ENCODE data around the gene ATXN1. TPM values are rescaled to one million over a fixed set of nuclear protein-coding genes. Genes with fewer than 3 reads are reported as not detected.

The ATXN1 gene
- polyA plus RNA-seq, 1 donor from 2014 or later: 28.2 TPM

GRCh38 chr6:16496210-16496609, 265.1 kb downstream of the ATXN1 start:
- Histone ChIP-seq H4K20me1 (ENCODE audit: insufficient read depth) (no peaks in the 10 kb centered on the region), H3K36me3 (ENCODE audit: insufficient read depth, low read length) (no peaks in the 10 kb centered on the region), H3K27ac (ENCODE audit: low read length) (peak overlapping the region; percentile 79), H2AFZ (ENCODE audit: low read depth, low read length) (no peak overlapping the region), H3K9ac (ENCODE audit: low read length) (peak overlapping the region; percentile 35), H3F3A (ENCODE audit: insufficient read depth, low read length, poor library complexity, severe bottlenecking) (peaks cover 4% of the 10 kb centered on the region), H3K9me3 (ENCODE audit: low read length) (no peaks in the 10 kb centered on the region), H3K9me2 (ENCODE audit: insufficient read depth, low read length) (no peaks in the 10 kb centered on the region), H3K4me3 (ENCODE audit: low read length) (peak overlapping the region; percentile 29), H3K79me2 (replicated peaks; ENCODE audit: insufficient read depth, low read length) (no peaks in the 10 kb centered on the region), H3K27me3 (ENCODE audit: insufficient read depth, low read depth, low read length) (no peaks in the 10 kb centered on the region), H3K4me2 (ENCODE audit: low read length) (no peak overlapping the region)
- no peak for TF ChIP-seq POLR2AphosphoS5 (IDR thresholded peaks at IDR 0.05)
- TF ChIP-seq MXI1 (conservative IDR thresholded peaks at IDR 0.05; ENCODE audit: poor library complexity, severe bottlenecking): no peak

- H3K9ac ChIP-seq (ENCODE audit: low read length): no peak overlapping the region
Observed at GRCh38 chr6:16494793-16495192, 266.5 kb downstream of the ATXN1 start.

More at GRCh38 chr6:16494793-16495192, 266.5 kb downstream of the ATXN1 start:
- no peaks in the 10 kb centered on the region for H3K27me3 ChIP-seq (ENCODE audit: insufficient read depth, low read depth, low read length)
- no peaks in the 10 kb centered on the region for H3K9me2 ChIP-seq (ENCODE audit: insufficient read depth, low read length)
- no peaks in the 10 kb centered on the region for H3K79me2 ChIP-seq (replicated peaks; ENCODE audit: insufficient read depth, low read length)
- H3F3A ChIP-seq (ENCODE audit: insufficient read depth, low read length, poor library complexity, severe bottlenecking): peaks cover 4% of the 10 kb centered on the region
- no peak overlapping the region for H3K4me2 ChIP-seq (ENCODE audit: low read length)
- H2AFZ ChIP-seq (ENCODE audit: low read depth, low read length): no peak overlapping the region
- H3K36me3 ChIP-seq (ENCODE audit: insufficient read depth, low read length): no peaks in the 10 kb centered on the region
- H3K9me3 ChIP-seq (ENCODE audit: low read length): no peaks in the 10 kb centered on the region
- H3K4me3 ChIP-seq (ENCODE audit: low read length): no peak overlapping the region
- no peak overlapping the region for H3K27ac ChIP-seq (ENCODE audit: low read length)
- TF ChIP-seq RAD21 (conservative IDR thresholded peaks at IDR 0.05) (no peak), POLR2AphosphoS5 (IDR thresholded peaks at IDR 0.05) (no peak), SMC3 (conservative IDR thresholded peaks at IDR 0.05; ENCODE audit: poor library complexity) (no peak), CTCF (IDR thresholded peaks at IDR 0.05; ENCODE audit: poor library complexity, severe bottlenecking) (no peak), EZH2 (IDR thresholded peaks at IDR 0.05; ENCODE audit: borderline replicate concordance, insufficient read depth, low read length, poor library complexity, severe bottlenecking) (no peak), MXI1 (conservative IDR thresholded peaks at IDR 0.05; ENCODE audit: poor library complexity, severe bottlenecking) (no peak), EP300 (conservative IDR thresholded peaks at IDR 0.05; ENCODE audit: poor library complexity, severe bottlenecking) (no peak), REST (IDR thresholded peaks at IDR 0.05; ENCODE audit: borderline replicate concordance) (no peak), TAF1 (IDR thresholded peaks at IDR 0.05; ENCODE audit: low read depth) (no peak)
- H4K20me1 ChIP-seq (ENCODE audit: insufficient read depth): no peaks in the 10 kb centered on the region

Measured in neural cell (in vitro differentiated cells).